HG02840 (cell line): ENCODE measurements around the gene SOX18.
"Not testable (repeated sequence)": the region's sequence is repeated elsewhere in the genome, so short reads cannot be mapped to it uniquely, and the experiment has no call there.

Experiments
- ATAC-seq: cut with Tn5 transposase; IDR thresholded peaks from one replicate; pipeline ENCODE4 v1.9.1; 2021; ENCODE audit warnings: mild to moderate bottlenecking, moderate library complexity, moderate number of reproducible peaks; ENCODE audit not compliant: unreplicated experiment, low FRiP score

SOX18 gene

DNA sequence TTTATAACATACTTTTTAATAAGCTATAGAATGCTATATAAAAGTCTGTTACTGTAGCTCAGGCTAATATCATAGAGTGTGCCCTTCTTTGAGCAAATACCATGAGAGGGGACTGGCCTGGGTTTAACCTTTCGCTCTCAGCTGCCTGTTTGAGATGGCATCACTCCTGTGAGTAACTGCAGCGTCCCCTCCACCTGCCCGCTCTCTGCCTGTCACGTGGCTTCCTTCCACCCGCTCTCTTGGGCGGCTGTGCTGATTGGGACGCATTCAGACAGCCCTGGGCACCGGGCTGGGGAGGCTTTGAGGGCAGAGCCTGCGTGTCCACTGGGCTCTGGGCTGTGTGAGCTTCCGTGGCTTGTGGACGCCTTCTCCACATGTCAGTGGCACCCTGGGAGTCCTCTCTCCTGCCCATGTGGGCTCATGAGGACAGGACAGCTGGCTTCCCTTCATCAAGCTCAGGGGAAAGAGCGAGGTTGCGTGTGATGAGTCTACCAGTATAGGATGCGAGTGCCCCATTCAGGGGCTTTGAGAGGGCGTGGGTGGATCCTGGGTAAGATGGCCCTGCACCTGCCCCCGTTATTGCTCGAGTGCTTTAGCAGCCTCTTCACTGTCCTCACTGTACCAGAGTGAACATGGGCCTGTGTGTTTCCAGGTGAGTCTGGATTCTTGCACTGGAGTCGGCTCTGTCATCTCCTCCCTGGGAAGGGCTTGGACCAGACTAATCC is 24.2 kb downstream of the SOX18 start:
- ATAC-seq, result no peak

DNA sequence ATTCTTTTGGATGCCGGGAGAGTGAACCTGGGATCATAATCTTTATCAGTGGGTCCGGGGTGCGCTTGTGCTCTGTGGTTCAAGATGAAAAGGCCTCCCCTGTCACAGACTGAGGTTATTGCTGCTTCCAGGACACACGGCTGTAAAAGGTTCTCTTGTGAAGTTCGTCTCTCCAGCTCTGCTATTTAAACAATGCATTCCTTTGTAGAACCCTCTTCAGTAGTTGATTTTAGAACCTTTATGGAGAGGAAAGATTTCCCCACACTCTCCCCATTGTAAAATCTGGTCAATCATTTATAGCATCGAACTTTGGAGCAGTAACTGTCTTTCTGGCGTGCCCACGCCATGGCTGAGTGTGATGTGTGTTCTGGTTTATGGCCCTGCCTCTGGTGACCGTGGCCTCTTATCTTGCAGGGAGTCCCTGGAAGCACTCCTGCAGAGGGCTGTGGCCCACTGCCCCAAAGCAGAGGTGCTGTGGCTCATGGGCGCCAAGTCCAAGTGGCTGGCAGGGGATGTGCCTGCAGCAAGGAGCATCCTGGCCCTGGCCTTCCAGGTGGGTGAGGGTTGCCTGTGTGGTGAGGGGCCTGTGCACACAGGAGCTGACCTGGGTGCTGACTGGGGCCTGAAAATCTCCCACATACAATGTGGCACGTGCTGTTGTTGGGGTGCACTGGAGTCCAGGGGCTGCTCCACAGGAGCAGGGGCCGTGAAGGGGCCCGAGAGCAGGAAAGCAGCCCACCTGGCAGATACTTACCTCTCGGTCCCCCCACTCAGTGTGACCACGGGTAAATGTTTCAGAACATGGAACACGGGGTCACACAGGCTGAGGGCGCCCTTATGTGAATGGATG is 25.1 kb downstream of the SOX18 start:
- no peak for ATAC-seq

DNA sequence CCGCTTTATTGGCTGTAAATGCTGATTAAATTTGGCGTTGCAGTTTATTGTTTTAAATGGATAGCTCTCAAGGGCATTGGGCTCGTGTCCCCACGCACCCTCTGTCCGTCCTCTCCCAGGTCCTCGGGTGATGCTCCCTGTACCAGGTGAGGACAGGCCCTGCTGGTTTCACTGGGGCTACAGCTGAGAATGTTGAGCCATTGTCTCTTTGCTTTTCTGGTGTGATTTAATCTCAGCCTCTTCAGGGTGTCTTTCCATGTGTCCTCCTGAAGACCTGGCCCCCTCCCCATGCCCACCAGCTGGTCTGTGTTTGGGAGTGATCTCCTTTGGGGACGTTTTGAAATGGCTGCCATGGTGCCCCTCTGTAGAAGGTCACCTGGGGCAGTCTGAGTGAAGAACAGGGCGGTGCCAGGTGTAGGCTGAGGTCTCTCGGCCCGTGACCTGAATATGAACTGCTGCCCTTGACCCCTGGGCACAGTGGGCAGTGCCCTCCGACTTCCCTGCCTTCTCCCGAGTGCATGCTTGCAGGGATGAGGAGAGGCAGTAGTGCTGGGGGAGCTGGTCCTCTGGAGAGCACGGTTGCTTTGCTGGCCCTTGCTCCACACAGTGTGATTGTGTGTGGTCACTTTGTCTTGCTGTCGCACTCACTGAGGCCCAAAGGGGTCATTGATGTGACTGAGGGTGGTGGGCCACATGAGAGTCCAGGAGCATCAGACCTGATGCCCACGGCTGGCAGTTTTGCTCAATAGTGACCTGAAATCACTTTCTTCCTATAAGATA is 25.9 kb downstream of the SOX18 start:
- no peak for ATAC-seq

DNA sequence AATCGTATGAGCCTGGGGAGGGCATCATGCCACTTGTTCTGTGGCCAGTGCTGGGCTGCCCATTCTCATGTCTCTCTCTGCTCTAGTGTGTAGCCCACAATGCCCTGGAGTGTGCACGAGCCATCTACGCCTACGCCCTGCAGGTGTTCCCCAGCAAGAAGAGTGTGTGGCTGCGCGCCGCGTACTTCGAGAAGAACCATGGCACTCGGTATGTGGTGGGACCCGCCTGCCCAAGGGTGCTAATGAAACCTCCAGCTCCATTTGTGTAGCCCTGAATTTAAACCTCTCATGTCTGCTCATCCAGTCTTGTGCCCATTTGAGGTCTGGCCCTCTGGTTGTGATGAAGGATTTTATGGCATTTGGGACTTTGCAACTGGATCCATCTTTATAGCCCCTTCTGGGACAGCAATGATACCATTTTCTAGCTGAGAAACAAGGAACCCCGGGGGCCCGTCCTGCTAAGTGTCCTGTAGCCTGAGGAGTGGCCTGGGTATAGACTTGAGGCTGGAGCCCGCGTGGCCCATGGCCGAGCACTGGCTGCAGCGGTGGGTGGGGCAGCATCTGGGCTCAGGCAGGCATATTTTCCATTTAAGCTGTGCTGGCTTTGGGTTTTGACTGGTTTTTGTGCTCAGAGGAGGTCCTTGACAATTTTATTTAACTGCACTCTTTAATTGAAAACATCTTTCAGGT is 26.6 kb downstream of the SOX18 start:
- ATAC-seq, result no peak

DNA sequence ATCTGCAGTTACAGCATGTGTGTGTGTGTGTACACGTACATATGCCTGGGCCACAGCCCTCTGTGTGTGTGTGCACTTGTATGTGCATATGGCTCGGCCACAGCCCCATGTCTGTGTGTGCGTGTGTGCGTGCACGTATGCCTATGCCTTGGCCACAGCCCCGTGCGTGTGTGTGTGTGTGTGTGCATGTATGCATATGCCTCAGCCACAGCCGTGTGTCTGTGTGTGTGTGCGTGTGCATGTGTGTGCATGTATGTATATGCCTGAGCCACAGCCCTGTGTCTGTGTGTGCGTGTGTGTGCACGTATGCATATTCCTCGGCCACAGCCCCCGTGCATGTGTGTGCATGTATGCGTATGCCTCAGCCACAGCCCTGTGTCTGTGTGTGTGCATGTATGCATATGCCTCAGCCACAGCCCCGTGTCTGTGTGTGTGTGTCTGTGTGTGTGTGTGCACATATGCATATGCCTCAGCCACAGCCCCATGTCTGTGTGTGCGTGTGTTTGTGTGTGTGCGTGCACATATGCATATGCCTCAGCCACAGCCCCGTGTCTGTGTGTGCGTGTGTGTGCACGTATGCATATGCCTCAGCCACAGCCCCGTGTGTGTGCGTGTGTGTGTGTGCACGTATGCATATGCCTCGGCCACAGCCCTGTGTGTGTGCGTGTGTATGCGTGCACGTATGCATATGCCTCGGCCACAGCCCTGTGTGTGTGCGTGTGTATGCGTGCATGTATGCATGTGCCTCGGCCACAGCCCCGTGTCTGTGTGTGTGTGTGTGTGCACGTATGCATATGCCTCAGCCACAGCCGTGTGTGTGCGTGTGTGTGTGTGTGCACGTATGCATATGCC is 28.1 kb downstream of the SOX18 start:
- ATAC-seq, result no peak

DNA sequence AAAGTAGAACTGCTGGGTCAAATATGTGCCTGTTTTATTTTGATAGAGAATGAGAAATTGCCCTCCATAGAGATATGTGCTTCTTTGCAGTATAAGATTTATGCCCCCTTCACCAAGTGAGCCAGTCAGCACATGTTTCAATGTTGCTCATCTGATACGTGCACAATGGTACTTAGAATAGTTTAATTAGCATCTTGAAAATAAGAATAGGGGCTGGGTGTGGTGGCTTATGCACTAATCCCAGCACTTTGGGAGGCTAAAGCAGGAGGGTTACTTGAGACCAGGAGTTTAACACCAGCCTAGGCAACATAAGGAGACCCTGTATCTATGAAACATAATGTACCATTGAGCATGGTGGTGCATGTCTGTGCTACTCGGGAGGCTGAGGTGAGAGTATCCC is 33.8 kb downstream of the SOX18 start:
- no peak for ATAC-seq

DNA sequence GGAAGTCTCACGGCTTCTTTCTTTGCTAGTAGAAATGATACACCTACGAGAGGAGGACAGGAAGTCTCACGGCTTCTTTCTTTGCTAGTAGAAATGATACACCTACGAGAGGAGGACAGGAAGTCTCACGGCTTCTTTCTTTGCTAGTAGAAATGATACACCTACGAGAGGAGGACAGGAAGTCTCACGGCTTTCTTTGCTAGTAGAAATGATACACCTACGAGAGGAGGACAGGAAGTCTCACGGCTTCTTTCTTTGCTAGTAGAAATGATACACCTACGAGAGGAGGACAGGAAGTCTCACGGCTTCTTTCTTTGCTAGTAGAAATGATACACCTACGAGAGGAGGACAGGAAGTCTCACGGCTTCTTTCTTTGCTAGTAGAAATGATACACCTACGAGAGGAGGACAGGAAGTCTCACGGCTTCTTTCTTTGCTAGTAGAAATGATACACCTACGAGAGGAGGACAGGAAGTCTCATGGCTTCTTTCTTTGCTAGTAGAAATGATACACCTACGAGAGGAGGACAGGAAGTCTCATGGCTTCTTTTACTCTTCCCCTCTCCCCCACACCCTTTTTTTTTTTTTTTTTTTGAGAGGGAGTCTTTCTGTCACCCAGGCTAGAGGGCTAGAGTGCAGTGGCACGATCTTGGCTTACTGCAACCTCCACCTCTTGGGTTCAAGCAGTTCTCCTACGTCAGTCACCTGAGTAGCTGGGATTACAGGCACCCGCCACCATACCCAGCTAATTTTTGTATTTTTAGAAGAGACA is 36.9 kb downstream of the SOX18 start:
- not testable (repeated sequence) for ATAC-seq

DNA sequence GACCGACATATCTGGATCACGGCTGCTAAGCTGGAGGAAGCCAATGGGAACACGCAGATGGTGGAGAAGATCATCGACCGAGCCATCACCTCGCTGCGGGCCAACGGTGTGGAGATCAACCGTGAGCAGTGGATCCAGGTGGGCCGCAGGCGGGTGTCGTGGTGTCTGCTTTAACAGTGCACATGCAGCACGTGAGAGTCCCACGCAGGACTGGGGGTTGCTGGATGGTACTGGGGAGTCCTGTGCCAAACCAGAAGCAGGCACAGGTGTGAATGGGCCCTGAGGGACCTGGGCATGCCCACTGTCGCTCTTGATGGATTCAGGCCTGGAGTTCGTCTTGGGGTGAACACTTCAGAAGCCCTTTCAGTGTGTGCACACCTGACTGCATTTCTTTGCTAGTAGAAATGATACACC is 38.1 kb downstream of the SOX18 start:
- no peak for ATAC-seq

DNA sequence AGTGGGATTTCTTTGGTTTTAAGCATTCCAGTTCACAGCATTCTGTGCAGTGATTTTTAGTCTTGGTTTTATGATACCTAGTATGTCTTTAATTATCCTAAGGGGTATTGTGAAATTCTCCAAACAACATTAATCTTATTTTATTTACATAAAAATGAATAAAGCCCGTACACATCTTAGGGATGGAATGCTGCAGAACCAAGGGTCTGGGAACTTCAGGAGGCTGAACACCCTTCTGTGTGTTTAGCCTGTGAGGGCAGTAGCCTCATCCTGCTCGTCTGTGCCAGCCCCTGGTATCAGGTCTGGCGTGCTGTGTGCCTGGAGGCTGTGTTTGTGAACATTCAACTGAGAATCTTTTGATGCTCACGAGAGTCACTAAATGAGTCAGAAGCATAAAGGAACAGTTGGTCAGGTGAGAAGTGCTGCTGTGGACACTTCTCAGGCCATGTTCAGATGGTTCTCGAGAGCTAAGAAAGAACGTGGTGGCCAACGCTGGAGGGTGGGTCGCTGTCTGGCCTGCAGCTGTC is 38.7 kb downstream of the SOX18 start:
- no peak for ATAC-seq

DNA sequence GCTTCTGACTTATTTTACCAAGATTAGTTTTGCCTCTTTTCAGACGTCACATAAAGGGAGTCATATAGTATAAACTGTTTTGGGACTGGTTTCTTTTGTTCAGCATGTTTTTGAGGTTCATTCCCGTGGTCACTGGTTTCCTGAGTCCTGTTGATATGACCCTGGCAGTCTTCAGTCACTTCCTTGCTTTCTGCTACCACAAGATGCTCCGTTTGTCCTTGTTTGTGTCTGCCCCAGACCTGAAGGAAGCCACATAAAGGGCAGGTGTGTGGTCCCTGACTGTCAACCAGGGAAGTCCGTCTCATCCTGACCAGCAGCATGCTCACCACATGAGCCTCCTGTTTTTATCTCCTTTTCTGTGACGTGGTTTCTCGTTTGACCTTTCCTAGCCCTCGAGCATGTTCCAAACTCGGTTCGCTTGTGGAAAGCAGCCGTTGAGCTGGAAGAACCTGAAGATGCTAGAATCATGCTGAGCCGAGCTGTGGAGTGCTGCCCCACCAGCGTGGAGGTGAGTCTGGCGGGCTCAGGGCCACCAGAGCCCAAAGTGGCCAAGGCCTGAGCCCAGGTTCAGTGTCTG is 39.5 kb downstream of the SOX18 start:
- ATAC-seq, result no peak

DNA sequence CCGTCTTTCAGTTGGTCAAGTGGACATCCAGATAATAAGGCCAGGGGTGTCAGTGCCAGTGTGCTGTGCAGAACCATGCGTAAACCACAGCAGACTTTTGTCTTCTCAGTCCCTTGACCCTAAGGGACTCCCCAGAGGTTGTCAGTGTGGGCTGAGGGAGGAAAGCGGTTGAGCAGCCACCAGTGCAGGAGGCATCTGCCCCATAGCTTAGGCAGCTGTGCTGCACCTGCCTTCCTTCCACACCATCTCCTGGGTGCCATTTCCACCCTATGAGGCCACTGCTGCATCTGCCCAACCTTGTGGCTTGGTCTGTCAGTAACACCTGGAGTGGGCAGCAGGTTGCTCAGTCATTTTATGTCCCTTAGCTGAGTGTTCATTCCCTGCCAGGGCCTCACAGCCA is 42.5 kb downstream of the SOX18 start:
- no peak for ATAC-seq

DNA sequence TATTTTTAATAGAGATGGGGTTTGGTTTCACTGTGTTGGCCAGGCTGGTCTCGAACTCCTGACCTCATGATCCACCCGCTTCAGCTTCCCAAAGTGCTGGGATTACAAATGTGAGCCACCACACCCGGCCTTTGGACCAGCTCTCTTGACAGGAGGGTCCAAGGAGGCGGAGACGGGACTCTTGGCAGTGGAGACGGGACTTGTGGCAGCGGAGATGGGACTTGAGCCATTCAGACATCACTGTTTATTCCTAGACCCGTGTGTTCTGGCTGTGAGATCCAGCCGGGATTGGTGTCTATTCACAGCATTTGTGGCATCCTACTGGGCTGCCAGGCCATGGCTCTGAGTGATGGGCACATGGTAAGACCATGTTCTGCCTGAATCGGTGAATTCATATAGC is 42.9 kb downstream of the SOX18 start:
- ATAC-seq, result no peak

DNA sequence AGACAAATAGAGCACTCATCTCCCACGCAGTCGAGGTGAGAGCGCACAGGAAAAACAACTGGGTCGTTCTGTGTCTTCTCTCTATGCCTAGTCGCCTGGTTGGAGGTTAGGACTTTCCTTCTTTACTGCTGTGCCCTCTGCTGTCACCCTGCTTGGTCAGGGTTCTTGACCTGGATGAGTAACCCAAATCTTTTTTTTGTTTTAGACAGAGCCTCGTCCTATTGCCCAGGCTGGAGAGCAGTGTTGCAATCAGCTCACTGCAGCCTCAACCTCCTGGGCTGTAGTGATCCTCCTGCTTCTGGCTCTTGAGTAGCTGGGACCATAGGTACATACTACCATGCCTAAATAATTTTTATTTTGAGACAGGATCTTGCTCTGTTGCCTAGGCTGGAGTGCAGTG is 44.0 kb downstream of the SOX18 start:
- ATAC-seq, result no peak

DNA sequence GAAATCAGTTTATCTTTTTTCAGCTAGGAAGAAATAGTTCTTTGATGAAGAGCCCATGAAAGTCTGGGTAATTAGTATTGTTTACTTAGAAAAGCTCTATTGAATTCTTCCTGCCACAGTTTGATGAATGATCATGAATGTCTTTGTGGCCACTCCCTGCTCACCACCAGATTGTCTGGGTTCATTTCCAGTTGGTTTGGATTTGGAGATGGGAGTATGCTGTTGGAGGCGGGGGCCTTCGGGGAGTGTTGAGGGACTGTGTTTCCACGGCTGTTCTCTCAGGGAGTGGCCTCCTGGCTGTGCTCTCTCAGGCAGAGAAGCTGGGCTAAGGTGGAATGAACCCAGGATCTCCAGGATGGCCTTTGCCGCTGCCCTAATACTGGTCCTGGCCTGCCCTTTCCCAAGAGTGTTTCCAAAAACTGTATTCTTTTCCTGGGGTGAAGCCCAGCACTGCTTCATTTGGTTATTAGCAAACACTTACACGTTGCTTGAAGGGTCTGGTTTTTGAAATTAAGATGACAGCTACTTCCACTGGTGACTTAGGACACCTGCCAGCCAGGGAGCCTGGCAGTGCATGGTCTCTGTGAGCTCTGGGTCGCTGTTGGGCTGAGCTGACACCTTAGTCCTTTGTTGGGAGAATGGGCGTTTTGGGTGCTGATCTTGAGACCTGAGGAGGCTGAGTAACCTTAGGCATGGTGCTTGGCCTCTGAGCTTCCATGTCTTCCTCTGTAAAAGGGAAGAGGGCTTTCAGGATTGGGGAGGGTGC is 45.3 kb downstream of the SOX18 start:
- no peak for ATAC-seq

DNA sequence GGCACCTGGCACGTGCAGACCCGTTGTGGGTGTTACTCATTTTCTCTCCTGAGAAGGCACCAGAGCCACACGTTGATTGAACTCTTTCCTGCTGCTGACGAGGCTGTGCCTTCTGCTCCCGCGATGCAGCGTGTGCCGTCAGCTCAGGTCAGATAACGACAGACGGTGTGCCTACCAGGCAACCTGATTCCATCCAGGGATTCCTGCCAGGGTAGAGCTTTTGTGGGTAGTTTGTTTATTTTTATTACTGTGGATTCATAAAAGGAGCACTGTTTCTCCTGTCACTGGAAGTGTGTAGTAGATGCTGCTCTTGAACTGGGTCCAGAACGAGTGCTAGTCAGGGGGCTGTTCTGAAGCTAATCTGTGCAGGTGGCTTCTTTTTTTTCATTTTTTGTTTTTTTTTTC is 47.8 kb downstream of the SOX18 start:
- no peak for ATAC-seq

DNA sequence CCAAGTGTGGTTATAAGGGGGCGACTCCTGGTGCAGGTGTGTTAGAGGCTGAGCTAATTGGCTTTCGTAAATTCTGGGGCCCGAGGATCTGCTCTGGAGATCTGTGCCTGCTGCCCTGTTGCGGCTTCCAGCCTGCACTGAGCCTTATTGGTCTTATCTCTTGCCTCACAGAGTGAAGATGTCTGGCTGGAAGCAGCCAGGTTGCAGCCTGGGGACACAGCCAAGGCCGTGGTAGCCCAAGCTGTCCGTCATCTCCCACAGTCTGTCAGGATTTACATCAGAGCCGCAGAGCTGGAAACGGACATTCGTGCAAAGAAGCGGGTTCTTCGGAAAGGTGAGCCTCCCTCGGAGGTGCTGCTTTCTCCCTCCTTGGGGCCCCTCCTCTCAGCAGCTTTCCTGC is 48.5 kb downstream of the SOX18 start:
- no peak for ATAC-seq
